GM12878 (cell line): Measurements from ENCODE around the gene RMND5A. TPM values are rescaled to one million over a fixed set of nuclear protein-coding genes. Genes with fewer than 3 reads are reported as not detected.

ENCODE experiments used
- ATAC-seq: fragments of 200-7000 bp; cut with Tn5 transposase; 3 replicates; pipeline ENCODE4 v1.9.1; 2020; ENCODE audit warnings: mild to moderate bottlenecking, moderate library complexity
- BruUV-seq: library from RNA; stranded (reverse); fragments of 400-500 nt; replicated peaks from 2 replicates; lab custom pipeline; 2021; lab: Mats Ljungman, UMichigan
- CTCF ChIA-PET: fragments of 300-600 bp; sonication (Branson Sonifier 250); formaldehyde crosslinking; extraction: SDS; loops from one replicate; lab custom pipeline; 2021; ENCODE audit warnings: inconsistent platforms; lab: Yijun Ruan, JAX
- POLR2A ChIA-PET: fragments of 350-600 bp; formaldehyde crosslinking; extraction: SDS; loops from one replicate; lab custom pipeline; 2021; ENCODE audit warnings: inconsistent platforms; lab: Charles Lee
- RAD21 ChIA-PET: fragments of 300-600 bp; sonication (Branson Sonifier 250); formaldehyde crosslinking; loops from one replicate; lab custom pipeline; 2023; ENCODE audit warnings: antibody characterized with exemption; ENCODE audit not compliant: unreplicated experiment; lab: Charles Lee
- SMC1A ChIA-PET: fragments of 300-600 bp; sonication (Branson Sonifier 250); formaldehyde crosslinking; loops from one replicate; lab custom pipeline; 2023; ENCODE audit not compliant: unreplicated experiment, uncharacterized antibody; lab: Charles Lee
- DNase-seq: peaks from one replicate; pipeline ENCODE4 v3.0.0-alpha.2; 2011; ENCODE audit warnings: low read depth, low spot score
- FAIRE-seq: peaks from 3 replicates; lab custom pipeline; 2011; peaks lifted over from hg19 to GRCh38; lab: Jason Lieb, UNC
- H2AFZ ChIP-seq: 2 replicates; pipeline ENCODE4 v1.6.0; 2011; ENCODE audit warnings: low read depth, low read length, control low read depth; ENCODE audit not compliant: control insufficient read depth
- H3K27ac ChIP-seq: 2 replicates; pipeline ENCODE4 v1.5.1; 2011; ENCODE audit warnings: control low read depth; ENCODE audit not compliant: control insufficient read depth, insufficient read depth
- H3K27me3 ChIP-seq, 2 experiments: replicated peaks in 1 of 2; 2 replicates each; pipeline versions ENCODE4 v1.6.0 to v1.6.1; 2011; ENCODE audit warnings: low read length in 1 of 2; ENCODE audit not compliant: control insufficient read depth in 2 of 2, insufficient read depth in 2 of 2
- H3K36me3 ChIP-seq, 2 experiments: 2 replicates each; pipeline ENCODE4 v1.5.1; 2011; ENCODE audit warnings: low read length in 1 of 2; ENCODE audit not compliant: control insufficient read depth in 2 of 2, insufficient read depth in 2 of 2
- H3K4me1 ChIP-seq: 2 replicates; pipeline ENCODE4 v1.6.1; 2011; ENCODE audit warnings: mild to moderate bottlenecking, low read length, moderate library complexity, mixed read lengths; ENCODE audit not compliant: control insufficient read depth, insufficient read depth
- H3K4me2 ChIP-seq: 2 replicates; pipeline ENCODE4 v1.6.0; 2011; ENCODE audit warnings: control low read depth; ENCODE audit not compliant: control insufficient read depth, insufficient read depth
- H3K4me3 ChIP-seq: fragments of 200-600 bp; sonication (generic); 2 replicates; pipeline ENCODE4 v1.5.1; 2016
- H3K79me2 ChIP-seq: 2 replicates; pipeline ENCODE4 v1.6.0; 2011; ENCODE audit warnings: low read length; ENCODE audit not compliant: control insufficient read depth, insufficient read depth
- H3K9ac ChIP-seq: 2 replicates; pipeline ENCODE4 v1.8.0; 2011; ENCODE audit warnings: low read length, control low read depth, mixed read lengths; ENCODE audit not compliant: control insufficient read depth, insufficient read depth
- H3K9me3 ChIP-seq: replicated peaks from 3 replicates; pipeline ENCODE4 v1.5.1; 2011; ENCODE audit warnings: mild to moderate bottlenecking, low read length; ENCODE audit not compliant: control insufficient read depth, insufficient read depth
- H4K20me1 ChIP-seq: 2 replicates; pipeline ENCODE4 v1.6.0; 2011; ENCODE audit not compliant: control insufficient read depth, insufficient read depth
- ASH2L ChIP-seq: fragments of 300-600, 200-600 bp; sonication (generic); IDR thresholded peaks from 2 replicates; pipeline ENCODE4 v1.6.1; 2017; ENCODE audit warnings: low read depth, mild to moderate bottlenecking, borderline replicate concordance
- CHD1 ChIP-seq: IDR thresholded peaks from 2 replicates; pipeline ENCODE4 v1.6.1; 2012; ENCODE audit warnings: low read depth, low read length, improper control_type of control experiment
- EP300 ChIP-seq, 2 experiments: fragments of 150-350 bp in 1 of 2; IDR thresholded peaks; 2 replicates each; pipeline ENCODE4 v1.6.1; 2011 to 2012; ENCODE audit warnings: low read depth in 2 of 2, low read length in 2 of 2, borderline replicate concordance in 1 of 2, improper control_type of control experiment in 1 of 2, inconsistent platforms in 1 of 2; ENCODE audit not compliant: control insufficient read depth in 1 of 2
- KDM1A ChIP-seq: fragments of 200-600 bp; sonication (generic); IDR thresholded peaks from 2 replicates; pipeline ENCODE4 v1.6.1; 2016; ENCODE audit warnings: borderline replicate concordance
- PAX5 ChIP-seq: IDR thresholded peaks from 2 replicates; pipeline ENCODE4 v1.6.1; 2011; ENCODE audit warnings: low read depth, low read length, borderline replicate concordance
- RBBP5 ChIP-seq: fragments of 200-600 bp; sonication (generic); conservative IDR thresholded peaks from 2 replicates; pipeline ENCODE4 v1.6.1; 2016
- SMAD5 ChIP-seq: IDR thresholded peaks from 2 replicates; pipeline ENCODE4 v1.6.1; 2016; ENCODE audit warnings: antibody characterized with exemption, low read depth
- SREBF2 ChIP-seq: IDR thresholded peaks from 2 replicates; pipeline ENCODE4 v1.6.1; 2012; ENCODE audit warnings: mild to moderate bottlenecking, low read length
- SUZ12 ChIP-seq: fragments of 200-600 bp; sonication (generic); IDR thresholded peaks from one replicate; pipeline ENCODE4 v1.6.1; 2018; ENCODE audit warnings: antibody characterized with exemption, mild to moderate bottlenecking; ENCODE audit not compliant: unreplicated experiment
- TCF3 ChIP-seq: IDR thresholded peaks from 2 replicates; pipeline ENCODE4 v1.6.1; 2012; ENCODE audit warnings: low read depth, mild to moderate bottlenecking, low read length, borderline replicate concordance; ENCODE audit not compliant: insufficient read depth
- USF2 ChIP-seq: IDR thresholded peaks from 2 replicates; pipeline ENCODE4 v1.6.1; 2011; ENCODE audit warnings: low read depth, low read length, improper control_type of control experiment, borderline replicate concordance
- YBX1 ChIP-seq: fragments of 450-650 bp; IDR thresholded peaks from 2 replicates; pipeline ENCODE4 v1.6.1; 2016; ENCODE audit warnings: antibody characterized with exemption
- ZBTB40 ChIP-seq: fragments of 450-650 bp; IDR thresholded peaks from 2 replicates; pipeline ENCODE4 v1.6.1; 2016; ENCODE audit warnings: mild to moderate bottlenecking, moderate library complexity, borderline replicate concordance
- ZNF217 ChIP-seq: fragments of 450-650 bp; IDR thresholded peaks from 2 replicates; pipeline ENCODE4 v1.6.1; 2017; ENCODE audit warnings: antibody characterized with exemption, mild to moderate bottlenecking
- ZNF622 ChIP-seq: fragments of 450-650 bp; IDR thresholded peaks from 2 replicates; pipeline ENCODE4 v1.6.1; 2017; ENCODE audit warnings: mild to moderate bottlenecking, inconsistent platforms
- WGBS: methylation state at CpG from one replicate; pipeline ENCODE4 v1.1.6; 2016; ENCODE audit warnings: low lambda C conversion rate; ENCODE audit not compliant: insufficient replicate concordance, insufficient coverage; ENCODE audit errors: missing lambda C conversion rate; 5-methylcytosine and 5-hydroxymethylcytosine counted together
- in situ Hi-C: fragments of 300-500 bp; cut with MboI; formaldehyde crosslinking; loops from 9 replicates; pipeline ENCODE4 v1.14.3; 2018; ENCODE audit warnings: mixed read lengths
- intact Hi-C: fragments of 100-400 bp; cut with micrococcal nuclease; formaldehyde crosslinking; loops from one replicate; pipeline ENCODE4 v1.14.2; 2022; ENCODE audit not compliant: unreplicated experiment
- polyA plus RNA-seq, 11 experiments: library from polyadenylated mRNA; depleted of rRNA in 4 of 11; unstranded in 6 of 11; stranded (reverse) in 5 of 11; fragments of >200 nt; fragmentation: Nextera tagmentation in 4 of 11; fragmentation: Illumina TruSeq in 1 of 11; extraction: Ambion mirVana in 4 of 11; extraction: Trizol in 1 of 11; gene quantifications; 1 replicate in 1 of 11; 2 replicates in 10 of 11; pipeline versions ENCODE4 v1.2.1 to v1.2.3, GENCODE V29; 2011 to 2016; ENCODE audit warnings: inconsistent platforms in 2 of 11, missing spikeins in 2 of 11, low read depth in 1 of 11
- total RNA-seq, 4 experiments: library from RNA; depleted of rRNA in 3 of 4; stranded (reverse); fragments of >200 nt in 3 of 4; fragmentation: Illumina TruSeq in 1 of 4; extraction: Trizol in 1 of 4; gene quantifications; 2 replicates each; pipeline versions ENCODE4 v1.2.1 to v1.2.3, GENCODE V29; 2013 to 2021
- TF ChIP-seq, protein P1 (sequence below): IDR thresholded peaks from 2 replicates; pipeline ENCODE4 v1.6.1; 2011; ENCODE audit warnings: borderline replicate concordance, low read depth, mild to moderate bottlenecking, moderate library complexity, low read length; ENCODE audit not compliant: insufficient read depth, poor library complexity, severe bottlenecking

The RMND5A gene
- total and polyA plus RNA-seq, 10 of the 15 experiments (the other 5 are each of a cell fraction or from before 2014, with no cell fraction given), result 8.3 to 33.6 (median 23.2) TPM

DNA sequence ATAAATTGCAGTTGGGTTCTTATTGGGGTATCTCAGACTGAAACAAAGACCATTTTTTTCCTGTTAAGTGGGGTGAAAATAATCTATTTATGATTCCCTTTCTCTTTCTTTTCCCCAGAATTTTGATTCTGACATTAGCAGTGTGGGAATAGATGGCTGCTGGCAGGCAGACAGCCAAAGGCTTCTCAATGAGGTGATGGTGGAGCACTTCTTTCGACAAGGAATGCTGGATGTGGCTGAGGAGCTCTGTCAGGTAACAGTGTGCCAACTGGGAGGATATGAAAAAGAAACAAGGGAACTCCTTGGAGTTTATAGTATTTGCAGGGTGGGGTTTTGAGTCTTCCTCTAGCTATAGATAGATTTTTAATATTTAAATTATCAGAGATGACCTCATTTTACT lies 31.7 kb downstream of the RMND5A start (continued):
- no peak for TF ChIP-seq CHD1
- TF ChIP-seq TCF3, result no peak
- TF ChIP-seq ZNF622, result no peak
- TF ChIP-seq SMAD5, result no peak
- no peak for TF ChIP-seq PAX5
- TF ChIP-seq SREBF2, result no peak

GRCh38 chr2:86752934-86753333 lies 32.8 kb downstream of the RMND5A start:
- no peak overlapping the region for H2AFZ ChIP-seq
- no TSS peak for BruUV-seq
- ChIA-PET CTCF (interaction anchor here (2.2 to 2.7 kb wide), 3 partner anchors 11 to 15 kb away, joined by 6 to 37 read pairs (median 8); no protein-coding TSS in a partner anchor), POLR2A (no interaction called here), RAD21 (interaction anchor here (1.1 to 1.6 kb wide), 2 partner anchors 9 to 13 kb away, joined by 3 to 4 read pairs; no protein-coding TSS in a partner anchor), SMC1A (interaction anchor here (1.3 to 2.5 kb wide), 3 partner anchors 8 to 50 kb away, joined by 3 to 26 read pairs (median 5); no protein-coding TSS in a partner anchor)
- WGBS, result 77% methylated on average over 3 of the region's 3 CpGs
- H3K4me2 ChIP-seq, result no peak overlapping the region
- H3K4me3 ChIP-seq, result no peak overlapping the region
- H4K20me1 ChIP-seq, result no peaks in the 10 kb centered on the region
- intact Hi-C loops, result no loop called here
- peaks cover 2% of the 10 kb centered on the region for H3K79me2 ChIP-seq
- FAIRE-seq (no peak), ATAC-seq (no peak), DNase-seq (no peak)
- peaks cover 4% of the 10 kb centered on the region for H3K9me3 ChIP-seq
- no peak overlapping the region for H3K9ac ChIP-seq
- peaks cover 2 to 7% of the 10 kb centered on the region in 2 experiments; a peak in 2 of 4 replicates for H3K36me3 ChIP-seq
- no peaks in the 10 kb centered on the region for H3K27me3 ChIP-seq
- no peak overlapping the region for H3K27ac ChIP-seq
- H3K4me1 ChIP-seq, result no peaks in the 10 kb centered on the region
- in situ Hi-C loops, result no loop called here
- TF ChIP-seq, protein P1, sequence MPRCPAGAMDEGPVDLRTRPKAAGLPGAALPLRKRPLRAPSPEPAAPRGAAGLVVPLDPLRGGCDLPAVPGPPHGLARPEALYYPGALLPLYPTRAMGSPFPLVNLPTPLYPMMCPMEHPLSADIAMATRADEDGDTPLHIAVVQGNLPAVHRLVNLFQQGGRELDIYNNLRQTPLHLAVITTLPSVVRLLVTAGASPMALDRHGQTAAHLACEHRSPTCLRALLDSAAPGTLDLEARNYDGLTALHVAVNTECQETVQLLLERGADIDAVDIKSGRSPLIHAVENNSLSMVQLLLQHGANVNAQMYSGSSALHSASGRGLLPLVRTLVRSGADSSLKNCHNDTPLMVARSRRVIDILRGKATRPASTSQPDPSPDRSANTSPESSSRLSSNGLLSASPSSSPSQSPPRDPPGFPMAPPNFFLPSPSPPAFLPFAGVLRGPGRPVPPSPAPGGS, result no peak
- TF ChIP-seq USF2 (no peak), ASH2L (no peak), RBBP5 (no peak), EP300 (IDR thresholded peaks at IDR 0.05; ENCODE audit: borderline replicate concordance in 1 of 2, control insufficient read depth in 1 of 2, low read depth in 2 of 2, low read length in 2 of 2) (no peak), SUZ12 (no peak), ZBTB40 (no peak), YBX1 (no peak), KDM1A (no peak), ZNF217 (no peak)
